RKO (cell line): ENCODE data around the gene PAOX.
"Not testable (repeated sequence)": the region's sequence is repeated elsewhere in the genome, so short reads cannot be mapped to it uniquely, and the experiment has no call there.

Experiments used
- DNase-seq: peaks from one replicate; pipeline ENCODE4 v3.0.0-alpha.2; 2016; ENCODE audit warnings: low spot score

PAOX gene

GRCh38 chr10:133405844-133406527 lies 26.9 kb downstream of the PAOX start:
- DNase-seq, result no peak

- DNase-seq, result no peak
Measured at GRCh38 chr10:133411523-133412380, 32.7 kb downstream of the PAOX start.

GRCh38 chr10:133412381-133412711 lies 33.3 kb downstream of the PAOX start:
- DNase-seq, result no peak

GRCh38 chr10:133414401-133414800 lies 35.3 kb downstream of the PAOX start:
- DNase-seq, result not testable (repeated sequence)

- DNase-seq, result no peak
Measured at GRCh38 chr10:133415752-133416151, 36.7 kb downstream of the PAOX start.

GRCh38 chr10:133418289-133418993 lies 39.4 kb downstream of the PAOX start:
- DNase-seq, result no peak

- DNase-seq, result no peak
Measured at GRCh38 chr10:133419211-133419950, 40.3 kb downstream of the PAOX start.

GRCh38 chr10:133420028-133420427 lies 41.0 kb downstream of the PAOX start:
- DNase-seq, result no peak

- DNase-seq, result no peak
Measured at GRCh38 chr10:133420579-133420978, 41.5 kb downstream of the PAOX start.

GRCh38 chr10:133421336-133422222 lies 42.5 kb downstream of the PAOX start:
- DNase-seq, result no peak

GRCh38 chr10:133422223-133422806 lies 43.3 kb downstream of the PAOX start:
- no peak for DNase-seq

- DNase-seq, result no peak
Measured at GRCh38 chr10:133422807-133423771, 44.0 kb downstream of the PAOX start.

- DNase-seq, result not testable (repeated sequence)
Measured at GRCh38 chr10:133424102-133424501, 45.0 kb downstream of the PAOX start.

- DNase-seq, result not testable (repeated sequence)
Measured at GRCh38 chr10:133424601-133425000, 45.5 kb downstream of the PAOX start, which contains the start of gene SPRN. SPRN (minus strand) TSS chr10:133424625; CDS start chr10:133423681, 944 bp downstream.

GRCh38 chr10:133429571-133429970 lies 50.5 kb downstream of the PAOX start:
- not testable (repeated sequence) for DNase-seq

- DNase-seq, result not testable (repeated sequence)
Measured at GRCh38 chr10:133431888-133432613, 53.0 kb downstream of the PAOX start.

GRCh38 chr10:133432789-133433188 lies 53.7 kb downstream of the PAOX start:
- DNase-seq, result not testable (repeated sequence)

- DNase-seq, result peak; percentile 50
Measured at GRCh38 chr10:133438711-133439273, 59.7 kb downstream of the PAOX start.
